ENCODE results near the gene EME2.

GRCh38 chr16:1780677-1781072 lies 8.1 kb downstream of the EME2 start:
- TF ChIP-seq POLR2A (IDR thresholded peaks at IDR 0.05), result no peak
- TF ChIP-seq, protein P1, sequence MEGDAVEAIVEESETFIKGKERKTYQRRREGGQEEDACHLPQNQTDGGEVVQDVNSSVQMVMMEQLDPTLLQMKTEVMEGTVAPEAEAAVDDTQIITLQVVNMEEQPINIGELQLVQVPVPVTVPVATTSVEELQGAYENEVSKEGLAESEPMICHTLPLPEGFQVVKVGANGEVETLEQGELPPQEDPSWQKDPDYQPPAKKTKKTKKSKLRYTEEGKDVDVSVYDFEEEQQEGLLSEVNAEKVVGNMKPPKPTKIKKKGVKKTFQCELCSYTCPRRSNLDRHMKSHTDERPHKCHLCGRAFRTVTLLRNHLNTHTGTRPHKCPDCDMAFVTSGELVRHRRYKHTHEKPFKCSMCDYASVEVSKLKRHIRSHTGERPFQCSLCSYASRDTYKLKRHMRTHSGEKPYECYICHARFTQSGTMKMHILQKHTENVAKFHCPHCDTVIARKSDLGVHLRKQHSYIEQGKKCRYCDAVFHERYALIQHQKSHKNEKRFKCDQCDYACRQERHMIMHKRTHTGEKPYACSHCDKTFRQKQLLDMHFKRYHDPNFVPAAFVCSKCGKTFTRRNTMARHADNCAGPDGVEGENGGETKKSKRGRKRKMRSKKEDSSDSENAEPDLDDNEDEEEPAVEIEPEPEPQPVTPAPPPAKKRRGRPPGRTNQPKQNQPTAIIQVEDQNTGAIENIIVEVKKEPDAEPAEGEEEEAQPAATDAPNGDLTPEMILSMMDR (IDR thresholded peaks at IDR 0.05), result no peak
- no peak for TF ChIP-seq EP300 (IDR thresholded peaks at IDR 0.05)
